ENCODE data around the gene LRMDA. TPM values are rescaled to one million over a fixed set of nuclear protein-coding genes. Genes with fewer than 3 reads are reported as not detected.

LRMDA gene
- total RNA-seq, 3 donors from 2014 or later (not counting 1 experiment from before 2014, with no cell fraction given), result 1.4 to 2.4 (median 2.1) TPM

- H3K27ac Mint-ChIP-seq, result no peak overlapping the region
- Histone ChIP-seq H3K4me1 (ENCODE audit: control insufficient read depth, insufficient read depth, low read length) (no peaks in the 10 kb centered on the region), H3K4me3 (ENCODE audit: low read length) (no peak overlapping the region), H3K27ac (ENCODE audit: low read length) (no peak overlapping the region), H3K36me3 (ENCODE audit: control insufficient read depth, insufficient read depth, low read length) (no peaks in the 10 kb centered on the region), H3K9me3 (ENCODE audit: control insufficient read depth, insufficient read depth, low read length) (no peaks in the 10 kb centered on the region), H3K27me3 (ENCODE audit: control insufficient read depth, insufficient read depth, low read length) (no peaks in the 10 kb centered on the region)
- 81% methylated on average over 3 of the region's 3 CpGs for WGBS (ENCODE audit: insufficient coverage)
- intact Hi-C loops (cut with micrococcal nuclease), result no loop called here
- TF ChIP-seq CTCF (IDR thresholded peaks at IDR 0.05), result no peak
- no peaks in the 10 kb centered on the region for H3K9me3 Mint-ChIP-seq
- no peaks in the 10 kb centered on the region for H3K36me3 Mint-ChIP-seq
- H3K4me3 Mint-ChIP-seq, result no peak overlapping the region
- peaks cover 0 to 4% of the 10 kb centered on the region in 2 donors for H3K4me1 Mint-ChIP-seq
- DNase-seq, result no peak
- no peak for ATAC-seq
- peaks cover 7% of the 10 kb centered on the region in 2 donors for H3K27me3 Mint-ChIP-seq (ENCODE audit: low read depth in 2 of 2)
Observed at GRCh38 chr10:75505840-75506506, 74.5 kb downstream of the LRMDA start.

- Histone ChIP-seq H3K36me3 (ENCODE audit: control insufficient read depth, insufficient read depth, low read length) (no peaks in the 10 kb centered on the region), H3K9me3 (ENCODE audit: control insufficient read depth, insufficient read depth, low read length) (no peaks in the 10 kb centered on the region), H3K27ac (ENCODE audit: low read length) (no peak overlapping the region), H3K4me1 (ENCODE audit: control insufficient read depth, insufficient read depth, low read length) (no peaks in the 10 kb centered on the region), H3K27me3 (ENCODE audit: control insufficient read depth, insufficient read depth, low read length) (no peaks in the 10 kb centered on the region), H3K4me3 (ENCODE audit: low read length) (no peak overlapping the region)
- no peak overlapping the region for H3K4me3 Mint-ChIP-seq
- intact Hi-C loops (cut with micrococcal nuclease), result no loop called here
- no peaks in the 10 kb centered on the region for H3K9me3 Mint-ChIP-seq
- WGBS (ENCODE audit: insufficient coverage), result 63% methylated on average over 4 of the region's 4 CpGs
- peaks cover 0 to 4% of the 10 kb centered on the region in 2 donors for H3K4me1 Mint-ChIP-seq
- DNase-seq, result no peak
- H3K36me3 Mint-ChIP-seq, result no peaks in the 10 kb centered on the region
- no peak overlapping the region for H3K27ac Mint-ChIP-seq
- H3K27me3 Mint-ChIP-seq (ENCODE audit: low read depth in 2 of 2), result peaks cover 7% of the 10 kb centered on the region in 2 donors
- TF ChIP-seq CTCF (IDR thresholded peaks at IDR 0.05), result no peak
- no peak for ATAC-seq
Observed at GRCh38 chr10:75506930-75507329, 75.5 kb downstream of the LRMDA start.

GRCh38 chr10:75507469-75507868 lies 76.0 kb downstream of the LRMDA start:
- TF ChIP-seq CTCF (IDR thresholded peaks at IDR 0.05), result no peak
- Mint-ChIP-seq H3K4me3 (no peak overlapping the region), H3K27ac (no peak overlapping the region), H3K36me3 (no peaks in the 10 kb centered on the region), H3K27me3 (ENCODE audit: low read depth in 2 of 2) (peaks cover 7% of the 10 kb centered on the region in 2 donors), H3K4me1 (peaks cover 0 to 4% of the 10 kb centered on the region in 2 donors), H3K9me3 (no peaks in the 10 kb centered on the region)
- ATAC-seq (no peak), DNase-seq (no peak)
- no peaks in the 10 kb centered on the region for H3K27me3 ChIP-seq (ENCODE audit: control insufficient read depth, insufficient read depth, low read length)
- intact Hi-C loops (cut with micrococcal nuclease), result no loop called here
- H3K27ac ChIP-seq (ENCODE audit: low read length), result no peak overlapping the region
- no peak overlapping the region for H3K4me3 ChIP-seq (ENCODE audit: low read length)
- H3K36me3 ChIP-seq (ENCODE audit: control insufficient read depth, insufficient read depth, low read length), result no peaks in the 10 kb centered on the region
- no peaks in the 10 kb centered on the region for H3K9me3 ChIP-seq (ENCODE audit: control insufficient read depth, insufficient read depth, low read length)
- H3K4me1 ChIP-seq (ENCODE audit: control insufficient read depth, insufficient read depth, low read length), result no peaks in the 10 kb centered on the region
- WGBS (ENCODE audit: insufficient coverage), result 92% methylated on average over 2 of the region's 3 CpGs

All from natural killer cell (primary cell).